WTC11 (cell line): ENCODE measurements around the gene ATXN2L. TPM values are rescaled to one million over a fixed set of nuclear protein-coding genes. Genes with fewer than 3 reads are reported as not detected.
A peak's percentile ranks its signal among the peaks of the same experiment; 100 is the strongest.

ENCODE experiments used
- ATAC-seq: fragments of 200-7000 bp; cut with Tn5 transposase; 2 replicates; pipeline ENCODE4 v1.10.0; 2021; ENCODE audit warnings: mild to moderate bottlenecking, moderate library complexity
- CTCF ChIA-PET: fragments of 300-600 bp; sonication (Branson Sonifier 250); formaldehyde crosslinking; loops from one replicate; lab custom pipeline; 2021; ENCODE audit warnings: antibody characterized with exemption; lab: Charles Lee
- POLR2A ChIA-PET: fragments of 350-600 bp; sonication (Branson Sonifier 250); formaldehyde crosslinking; loops from one replicate; lab custom pipeline; 2021; ENCODE audit warnings: antibody characterized with exemption; lab: Charles Lee
- DNase-seq: peaks from one replicate; pipeline ENCODE4 v3.0.0; 2021; ENCODE audit warnings: low spot score
- H3K27ac Mint-ChIP-seq: 2 replicates; pipeline ENCODE4 v1.8.0; 2021; ENCODE audit warnings: mixed read lengths
- H3K27me3 Mint-ChIP-seq: 2 replicates; pipeline ENCODE4 v1.8.0; 2021; ENCODE audit warnings: low read depth, mild to moderate bottlenecking, moderate library complexity, mixed read lengths
- H3K36me3 Mint-ChIP-seq: 2 replicates; pipeline ENCODE4 v1.8.0; 2021; ENCODE audit warnings: mixed read lengths
- H3K4me1 Mint-ChIP-seq: 2 replicates; pipeline ENCODE4 v1.8.0; 2022; ENCODE audit warnings: mixed read lengths
- H3K4me3 Mint-ChIP-seq: 2 replicates; pipeline ENCODE4 v1.8.0; 2021; ENCODE audit warnings: mild to moderate bottlenecking, moderate library complexity, mixed read lengths
- H3K9me3 Mint-ChIP-seq: 2 replicates; pipeline ENCODE4 v1.8.0; 2021; ENCODE audit warnings: mixed read lengths
- CREB1 ChIP-seq: sonication (generic); formaldehyde crosslinking; IDR thresholded peaks from 2 replicates; pipeline ENCODE4 v1.8.0; 2023; ENCODE audit warnings: mild to moderate bottlenecking, missing genetic modification reagents
- ESRRA ChIP-seq: sonication (generic); formaldehyde crosslinking; IDR thresholded peaks from 2 replicates; pipeline ENCODE4 v1.8.1; 2022; ENCODE audit warnings: mild to moderate bottlenecking, missing genetic modification reagents, borderline replicate concordance
- ETV6 ChIP-seq: sonication (generic); formaldehyde crosslinking; IDR thresholded peaks from 2 replicates; pipeline ENCODE4 v1.8.1; 2022; ENCODE audit warnings: mild to moderate bottlenecking, missing genetic modification reagents
- FOXJ3 ChIP-seq: sonication (generic); formaldehyde crosslinking; IDR thresholded peaks from 2 replicates; pipeline ENCODE4 v1.9.0; 2021; ENCODE audit warnings: missing genetic modification reagents, mild to moderate bottlenecking, borderline replicate concordance
- GABPB1 ChIP-seq: sonication (generic); formaldehyde crosslinking; IDR thresholded peaks from 2 replicates; pipeline ENCODE4 v1.8.1; 2023; ENCODE audit warnings: mild to moderate bottlenecking, missing genetic modification reagents
- NFE2L1 ChIP-seq: sonication (generic); formaldehyde crosslinking; IDR thresholded peaks from 2 replicates; pipeline ENCODE4 v1.8.1; 2023; ENCODE audit warnings: missing genetic modification reagents
- NR2C2 ChIP-seq: sonication (generic); formaldehyde crosslinking; IDR thresholded peaks from 2 replicates; pipeline ENCODE4 v1.8.0; 2022; ENCODE audit warnings: mild to moderate bottlenecking, missing genetic modification reagents
- TEAD1 ChIP-seq: sonication (generic); formaldehyde crosslinking; IDR thresholded peaks from 2 replicates; pipeline ENCODE4 v1.8.0; 2022; ENCODE audit warnings: mild to moderate bottlenecking, missing genetic modification reagents
- ZNF219 ChIP-seq: sonication (generic); formaldehyde crosslinking; IDR thresholded peaks from 2 replicates; pipeline ENCODE4 v1.8.0; 2023; ENCODE audit warnings: missing genetic modification reagents, mild to moderate bottlenecking, borderline replicate concordance
- ZNF671 ChIP-seq: fragments of 250-450 bp; sonication (Bioruptor Pico); IDR thresholded peaks from 2 replicates; pipeline ENCODE4 v1.8.0; 2021; ENCODE audit warnings: mild to moderate bottlenecking
- total RNA-seq: library from RNA; stranded (reverse); gene quantifications from 3 replicates; pipeline ENCODE4 v1.2.3, GENCODE V29; 2021
- TF ChIP-seq, protein P1 (sequence below): fragments of 200-600 bp; IDR thresholded peaks from 2 replicates; pipeline ENCODE4 v1.8.0; 2022; ENCODE audit warnings: antibody characterized with exemption
- TF ChIP-seq, protein P2 (sequence below): sonication (generic); formaldehyde crosslinking; conservative IDR thresholded peaks from 2 replicates; pipeline ENCODE4 v1.8.1; 2023; ENCODE audit warnings: mild to moderate bottlenecking, low read depth, missing genetic modification reagents, moderate library complexity
- TF ChIP-seq, protein P3 (sequence below): fragments of 250-450 bp; sonication (Bioruptor Pico); IDR thresholded peaks from 2 replicates; pipeline ENCODE4 v1.8.0; 2021; ENCODE audit warnings: mild to moderate bottlenecking
- TF ChIP-seq, protein P4 (sequence below): sonication (generic); formaldehyde crosslinking; IDR thresholded peaks from 2 replicates; pipeline ENCODE4 v1.8.0; 2022; ENCODE audit warnings: mild to moderate bottlenecking, missing genetic modification reagents
- TF ChIP-seq, protein P5 (sequence below): sonication (generic); formaldehyde crosslinking; IDR thresholded peaks from 2 replicates; pipeline ENCODE4 v1.8.1; 2022; ENCODE audit warnings: mild to moderate bottlenecking, missing genetic modification reagents, moderate library complexity, borderline replicate concordance
- TF ChIP-seq, protein P6 (sequence below): fragments of 250-450 bp; sonication (Bioruptor Pico); IDR thresholded peaks from 2 replicates; pipeline ENCODE4 v2.1.2; 2022; ENCODE audit warnings: mild to moderate bottlenecking, moderate library complexity
- TF ChIP-seq, protein P7 (sequence below): fragments of 250-450 bp; sonication (Bioruptor Pico); conservative IDR thresholded peaks from 2 replicates; pipeline ENCODE4 v1.9.0; 2021; ENCODE audit warnings: mild to moderate bottlenecking
- TF ChIP-seq, protein P8 (sequence below): sonication (generic); formaldehyde crosslinking; IDR thresholded peaks from 2 replicates; pipeline ENCODE4 v1.8.0; 2023; ENCODE audit warnings: missing genetic modification reagents
- TF ChIP-seq, protein P9 (sequence below): sonication (generic); formaldehyde crosslinking; IDR thresholded peaks from 2 replicates; pipeline ENCODE4 v1.8.1; 2022; ENCODE audit warnings: low read depth, missing genetic modification reagents, borderline replicate concordance

ATXN2L gene
- total RNA-seq, 1 experiment from 2014 or later: 243 TPM

DNA sequence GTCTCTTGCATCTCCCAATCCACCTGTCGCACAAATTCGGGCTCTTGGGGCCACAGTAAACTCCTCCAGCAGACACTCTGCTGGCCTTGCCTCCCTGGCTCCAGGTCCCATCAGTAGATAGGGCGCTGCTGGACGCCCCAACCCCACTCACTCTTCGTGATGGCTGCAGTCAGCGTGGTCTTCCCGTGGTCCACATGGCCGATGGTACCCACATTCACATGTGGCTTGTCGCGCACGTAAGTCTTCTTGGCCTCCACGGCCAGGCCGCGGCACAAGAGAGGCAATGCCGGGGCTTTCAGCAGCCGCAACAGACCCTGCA is 22.9 kb downstream of the ATXN2L start:
- ChIA-PET CTCF (interaction anchor here (0.6 to 2.5 kb wide), 13 partner anchors 9 to 132 kb away, joined by 3 to 19 read pairs (median 5); partner anchors contain the start of genes NFATC2IP, SH2B1 and SPNS1), POLR2A (interaction anchor here (1.3 to 1.8 kb wide), 3 partner anchors 18 to 23 kb away, joined by 3 to 10 read pairs (median 7); partner anchors contain the start of genes ATXN2L and SH2B1)
- 0 out of 2 replicates have a peak, but pooled peaks have one; percentile 5 for TF ChIP-seq ZNF219 (CRISPR knock-in tag)
- no peak for TF ChIP-seq GABPB1
- DNase-seq (no peak), ATAC-seq (no peak)
- H3K36me3 Mint-ChIP-seq: peaks cover 40% of the 10 kb centered on the region
- peak overlapping the region; percentile 96 for H3K27ac Mint-ChIP-seq
- peaks cover 14% of the 10 kb centered on the region for H3K4me1 Mint-ChIP-seq
- H3K9me3 Mint-ChIP-seq: no peaks in the 10 kb centered on the region
- H3K27me3 Mint-ChIP-seq: no peaks in the 10 kb centered on the region; the same call in 1 of the 2 replicates
- peak overlapping the region; percentile 98 for H3K4me3 Mint-ChIP-seq

DNA sequence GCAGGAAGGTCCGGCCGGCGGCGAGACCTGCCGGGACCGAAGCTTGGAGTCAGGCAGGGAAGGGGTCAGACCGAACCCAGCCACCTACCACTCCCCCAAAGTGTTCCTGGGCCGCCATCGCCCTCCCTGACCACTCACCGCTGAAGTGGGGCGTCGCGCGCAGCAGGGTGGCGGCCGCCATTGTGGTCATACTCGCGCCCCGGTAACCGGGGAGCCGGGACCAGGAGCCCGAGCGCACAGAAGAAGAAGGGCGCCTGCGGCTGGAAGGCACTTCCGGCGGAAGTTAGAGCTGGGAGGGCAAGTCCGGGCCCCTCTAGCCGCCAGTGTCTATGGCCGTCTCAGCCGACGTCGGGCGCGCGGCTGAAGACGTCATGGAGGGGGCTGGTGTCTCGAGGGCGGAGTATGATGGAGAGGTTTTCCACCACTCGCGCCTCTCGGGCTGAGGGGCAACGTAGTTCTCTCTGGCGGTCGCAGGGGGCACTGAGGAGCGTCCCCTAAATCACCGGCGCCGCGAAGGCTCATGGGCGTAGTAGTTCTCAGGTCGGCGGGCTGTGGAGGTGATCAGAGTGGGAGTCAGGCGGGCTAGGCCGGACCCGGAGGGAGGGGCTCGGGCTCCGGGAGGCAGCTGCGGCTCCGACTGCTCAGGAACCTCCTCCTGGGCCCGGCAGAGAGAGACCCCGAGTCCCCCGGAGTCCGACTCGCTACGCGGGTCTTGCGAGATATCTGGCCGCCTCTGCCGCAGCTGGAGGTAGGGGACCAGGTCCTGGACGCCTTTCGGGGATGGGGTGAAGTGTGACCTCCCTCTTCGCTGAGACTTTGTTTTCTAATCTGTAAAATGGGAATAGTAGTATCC is 23.5 kb downstream of the ATXN2L start, which contains the start of gene TUFM:
TSS of gene TUFM (minus strand) at position 269 of the 853 bp plus-strand sequence. CDS start at position 190, 79 bp downstream.
- ATAC-seq: peak; percentile 96
- TF ChIP-seq, protein P1, sequence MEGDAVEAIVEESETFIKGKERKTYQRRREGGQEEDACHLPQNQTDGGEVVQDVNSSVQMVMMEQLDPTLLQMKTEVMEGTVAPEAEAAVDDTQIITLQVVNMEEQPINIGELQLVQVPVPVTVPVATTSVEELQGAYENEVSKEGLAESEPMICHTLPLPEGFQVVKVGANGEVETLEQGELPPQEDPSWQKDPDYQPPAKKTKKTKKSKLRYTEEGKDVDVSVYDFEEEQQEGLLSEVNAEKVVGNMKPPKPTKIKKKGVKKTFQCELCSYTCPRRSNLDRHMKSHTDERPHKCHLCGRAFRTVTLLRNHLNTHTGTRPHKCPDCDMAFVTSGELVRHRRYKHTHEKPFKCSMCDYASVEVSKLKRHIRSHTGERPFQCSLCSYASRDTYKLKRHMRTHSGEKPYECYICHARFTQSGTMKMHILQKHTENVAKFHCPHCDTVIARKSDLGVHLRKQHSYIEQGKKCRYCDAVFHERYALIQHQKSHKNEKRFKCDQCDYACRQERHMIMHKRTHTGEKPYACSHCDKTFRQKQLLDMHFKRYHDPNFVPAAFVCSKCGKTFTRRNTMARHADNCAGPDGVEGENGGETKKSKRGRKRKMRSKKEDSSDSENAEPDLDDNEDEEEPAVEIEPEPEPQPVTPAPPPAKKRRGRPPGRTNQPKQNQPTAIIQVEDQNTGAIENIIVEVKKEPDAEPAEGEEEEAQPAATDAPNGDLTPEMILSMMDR: peak; percentile 34; the same call in 1 of the 2 replicates
- TF ChIP-seq ETV6 (CRISPR knock-in tag): peak; percentile 55
- TF ChIP-seq NR2C2 (CRISPR knock-in tag): no peak
- no peak for TF ChIP-seq NFE2L1 (CRISPR knock-in tag)
- TF ChIP-seq ESRRA (CRISPR knock-in tag): no peak
- no peak for TF ChIP-seq FOXJ3 (CRISPR knock-in tag)
- TF ChIP-seq, protein P2, sequence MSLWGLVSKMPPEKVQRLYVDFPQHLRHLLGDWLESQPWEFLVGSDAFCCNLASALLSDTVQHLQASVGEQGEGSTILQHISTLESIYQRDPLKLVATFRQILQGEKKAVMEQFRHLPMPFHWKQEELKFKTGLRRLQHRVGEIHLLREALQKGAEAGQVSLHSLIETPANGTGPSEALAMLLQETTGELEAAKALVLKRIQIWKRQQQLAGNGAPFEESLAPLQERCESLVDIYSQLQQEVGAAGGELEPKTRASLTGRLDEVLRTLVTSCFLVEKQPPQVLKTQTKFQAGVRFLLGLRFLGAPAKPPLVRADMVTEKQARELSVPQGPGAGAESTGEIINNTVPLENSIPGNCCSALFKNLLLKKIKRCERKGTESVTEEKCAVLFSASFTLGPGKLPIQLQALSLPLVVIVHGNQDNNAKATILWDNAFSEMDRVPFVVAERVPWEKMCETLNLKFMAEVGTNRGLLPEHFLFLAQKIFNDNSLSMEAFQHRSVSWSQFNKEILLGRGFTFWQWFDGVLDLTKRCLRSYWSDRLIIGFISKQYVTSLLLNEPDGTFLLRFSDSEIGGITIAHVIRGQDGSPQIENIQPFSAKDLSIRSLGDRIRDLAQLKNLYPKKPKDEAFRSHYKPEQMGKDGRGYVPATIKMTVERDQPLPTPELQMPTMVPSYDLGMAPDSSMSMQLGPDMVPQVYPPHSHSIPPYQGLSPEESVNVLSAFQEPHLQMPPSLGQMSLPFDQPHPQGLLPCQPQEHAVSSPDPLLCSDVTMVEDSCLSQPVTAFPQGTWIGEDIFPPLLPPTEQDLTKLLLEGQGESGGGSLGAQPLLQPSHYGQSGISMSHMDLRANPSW (CRISPR knock-in tag): no peak
- TF ChIP-seq, protein P3, sequence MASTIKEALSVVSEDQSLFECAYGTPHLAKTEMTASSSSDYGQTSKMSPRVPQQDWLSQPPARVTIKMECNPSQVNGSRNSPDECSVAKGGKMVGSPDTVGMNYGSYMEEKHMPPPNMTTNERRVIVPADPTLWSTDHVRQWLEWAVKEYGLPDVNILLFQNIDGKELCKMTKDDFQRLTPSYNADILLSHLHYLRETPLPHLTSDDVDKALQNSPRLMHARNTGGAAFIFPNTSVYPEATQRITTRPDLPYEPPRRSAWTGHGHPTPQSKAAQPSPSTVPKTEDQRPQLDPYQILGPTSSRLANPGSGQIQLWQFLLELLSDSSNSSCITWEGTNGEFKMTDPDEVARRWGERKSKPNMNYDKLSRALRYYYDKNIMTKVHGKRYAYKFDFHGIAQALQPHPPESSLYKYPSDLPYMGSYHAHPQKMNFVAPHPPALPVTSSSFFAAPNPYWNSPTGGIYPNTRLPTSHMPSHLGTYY (CRISPR knock-in tag): no peak
- TF ChIP-seq, protein P4, sequence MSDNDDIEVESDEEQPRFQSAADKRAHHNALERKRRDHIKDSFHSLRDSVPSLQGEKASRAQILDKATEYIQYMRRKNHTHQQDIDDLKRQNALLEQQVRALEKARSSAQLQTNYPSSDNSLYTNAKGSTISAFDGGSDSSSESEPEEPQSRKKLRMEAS (CRISPR knock-in tag): peak; percentile 80
- TF ChIP-seq, protein P5, sequence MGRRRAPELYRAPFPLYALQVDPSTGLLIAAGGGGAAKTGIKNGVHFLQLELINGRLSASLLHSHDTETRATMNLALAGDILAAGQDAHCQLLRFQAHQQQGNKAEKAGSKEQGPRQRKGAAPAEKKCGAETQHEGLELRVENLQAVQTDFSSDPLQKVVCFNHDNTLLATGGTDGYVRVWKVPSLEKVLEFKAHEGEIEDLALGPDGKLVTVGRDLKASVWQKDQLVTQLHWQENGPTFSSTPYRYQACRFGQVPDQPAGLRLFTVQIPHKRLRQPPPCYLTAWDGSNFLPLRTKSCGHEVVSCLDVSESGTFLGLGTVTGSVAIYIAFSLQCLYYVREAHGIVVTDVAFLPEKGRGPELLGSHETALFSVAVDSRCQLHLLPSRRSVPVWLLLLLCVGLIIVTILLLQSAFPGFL (CRISPR knock-in tag): no peak
- TF ChIP-seq ZNF671 (CRISPR knock-in tag): no peak
- TF ChIP-seq, protein P6, sequence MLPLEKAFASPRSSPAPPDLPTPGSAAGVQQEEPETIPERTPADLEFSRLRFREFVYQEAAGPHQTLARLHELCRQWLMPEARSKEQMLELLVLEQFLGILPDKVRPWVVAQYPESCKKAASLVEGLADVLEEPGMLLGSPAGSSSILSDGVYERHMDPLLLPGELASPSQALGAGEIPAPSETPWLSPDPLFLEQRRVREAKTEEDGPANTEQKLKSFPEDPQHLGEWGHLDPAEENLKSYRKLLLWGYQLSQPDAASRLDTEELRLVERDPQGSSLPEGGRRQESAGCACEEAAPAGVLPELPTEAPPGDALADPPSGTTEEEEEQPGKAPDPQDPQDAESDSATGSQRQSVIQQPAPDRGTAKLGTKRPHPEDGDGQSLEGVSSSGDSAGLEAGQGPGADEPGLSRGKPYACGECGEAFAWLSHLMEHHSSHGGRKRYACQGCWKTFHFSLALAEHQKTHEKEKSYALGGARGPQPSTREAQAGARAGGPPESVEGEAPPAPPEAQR: no peak
- TF ChIP-seq, protein P7, sequence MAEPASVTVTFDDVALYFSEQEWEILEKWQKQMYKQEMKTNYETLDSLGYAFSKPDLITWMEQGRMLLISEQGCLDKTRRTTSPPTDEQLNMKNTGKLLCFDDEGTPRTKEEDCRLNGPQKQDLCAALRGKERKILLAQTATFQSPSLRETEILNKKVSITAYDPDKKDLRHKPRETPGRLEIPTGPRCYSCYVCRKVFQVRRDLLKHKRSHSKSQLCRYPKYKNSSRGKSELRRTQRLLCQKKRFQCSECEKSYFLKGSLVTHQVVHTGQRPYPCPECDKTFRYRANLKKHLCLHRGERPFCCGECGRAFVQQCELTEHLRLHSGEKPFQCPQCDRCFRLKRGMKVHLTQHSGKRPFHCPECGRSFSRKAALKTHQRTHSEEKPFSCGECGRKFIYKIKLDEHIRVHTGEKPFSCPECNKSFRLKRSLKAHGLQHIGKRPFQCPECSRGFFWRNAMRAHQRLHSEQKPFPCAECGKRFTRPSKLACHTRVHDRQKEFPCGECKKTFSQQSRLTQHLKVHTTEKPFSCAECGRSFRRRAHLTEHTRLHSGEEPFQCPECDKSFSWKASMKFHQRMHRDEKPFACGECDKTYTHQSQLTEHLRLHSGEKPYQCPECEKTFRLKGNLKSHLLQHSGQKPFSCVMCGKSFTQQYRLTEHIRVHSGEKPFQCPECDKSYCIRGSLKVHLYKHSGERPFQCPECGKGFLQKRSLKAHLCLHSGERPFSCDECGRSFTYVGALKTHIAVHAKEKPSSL (CRISPR knock-in tag): no peak
- TF ChIP-seq CREB1 (CRISPR knock-in tag): peak; percentile 47; the same call in 1 of the 2 replicates
- peak; percentile 61; the same call in 1 of the 2 replicates for TF ChIP-seq TEAD1 (CRISPR knock-in tag)
- TF ChIP-seq, protein P8, sequence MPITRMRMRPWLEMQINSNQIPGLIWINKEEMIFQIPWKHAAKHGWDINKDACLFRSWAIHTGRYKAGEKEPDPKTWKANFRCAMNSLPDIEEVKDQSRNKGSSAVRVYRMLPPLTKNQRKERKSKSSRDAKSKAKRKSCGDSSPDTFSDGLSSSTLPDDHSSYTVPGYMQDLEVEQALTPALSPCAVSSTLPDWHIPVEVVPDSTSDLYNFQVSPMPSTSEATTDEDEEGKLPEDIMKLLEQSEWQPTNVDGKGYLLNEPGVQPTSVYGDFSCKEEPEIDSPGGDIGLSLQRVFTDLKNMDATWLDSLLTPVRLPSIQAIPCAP: no peak
- TF ChIP-seq, protein P9, sequence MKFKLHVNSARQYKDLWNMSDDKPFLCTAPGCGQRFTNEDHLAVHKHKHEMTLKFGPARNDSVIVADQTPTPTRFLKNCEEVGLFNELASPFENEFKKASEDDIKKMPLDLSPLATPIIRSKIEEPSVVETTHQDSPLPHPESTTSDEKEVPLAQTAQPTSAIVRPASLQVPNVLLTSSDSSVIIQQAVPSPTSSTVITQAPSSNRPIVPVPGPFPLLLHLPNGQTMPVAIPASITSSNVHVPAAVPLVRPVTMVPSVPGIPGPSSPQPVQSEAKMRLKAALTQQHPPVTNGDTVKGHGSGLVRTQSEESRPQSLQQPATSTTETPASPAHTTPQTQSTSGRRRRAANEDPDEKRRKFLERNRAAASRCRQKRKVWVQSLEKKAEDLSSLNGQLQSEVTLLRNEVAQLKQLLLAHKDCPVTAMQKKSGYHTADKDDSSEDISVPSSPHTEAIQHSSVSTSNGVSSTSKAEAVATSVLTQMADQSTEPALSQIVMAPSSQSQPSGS (CRISPR knock-in tag): no peak

More for the DNA sequence above, 23.5 kb downstream of the ATXN2L start, which contains the start of gene TUFM:
- H3K4me1 Mint-ChIP-seq: peaks cover 14% of the 10 kb centered on the region
- H3K27ac Mint-ChIP-seq: peak within 1 kb of the TSS; percentile 96
- POLR2A ChIA-PET: interaction anchor here (0.5 to 1.8 kb wide), 4 partner anchors 17 to 35 kb away, joined by 3 to 10 read pairs (median 6); partner anchors contain the start of genes ATXN2L and SH2B1
- peak; percentile 99 for DNase-seq
- no peaks in the 10 kb centered on the region for H3K9me3 Mint-ChIP-seq
- peaks cover 40% of the 10 kb centered on the region for H3K36me3 Mint-ChIP-seq
- CTCF ChIA-PET: interaction anchor here (0.5 to 2.5 kb wide), 15 partner anchors 9 to 131 kb away, joined by 3 to 19 read pairs (median 4); partner anchors contain the start of genes ATXN2L, NFATC2IP, SH2B1 and SPNS1
- H3K4me3 Mint-ChIP-seq: peak within 1 kb of the TSS; percentile 98
- no peaks in the 10 kb centered on the region; the same call in 1 of the 2 replicates for H3K27me3 Mint-ChIP-seq
